ENCODE data around the gene WFIKKN1. TPM values are rescaled to one million over a fixed set of nuclear protein-coding genes. Genes with fewer than 3 reads are reported as not detected.

WFIKKN1 gene
- total RNA-seq, 1 experiment from 2014 or later, result 0.11 TPM

- Histone ChIP-seq H2AFZ (ENCODE audit: low read length) (peak overlapping the region; percentile 66; the same call in 1 of the 2 replicates), H3K4me2 (ENCODE audit: low read length) (peak overlapping the region; percentile 97), H3K9me2 (replicated peaks; ENCODE audit: low read length) (no peaks in the 10 kb centered on the region), H3K79me2 (ENCODE audit: low read length) (peaks cover 14% of the 10 kb centered on the region), H3K36me3 (ENCODE audit: low read depth, low read length) (no peaks in the 10 kb centered on the region), H3F3A (ENCODE audit: low read length, unreplicated experiment) (no peaks in the 10 kb centered on the region), H3K27me3 (ENCODE audit: low read length) (no peaks in the 10 kb centered on the region), H3K9ac (ENCODE audit: low read length) (peak overlapping the region; percentile 83; the same call in 1 of the 2 replicates), H3K4me3 (ENCODE audit: low read length) (peak overlapping the region; percentile 90), H3K27ac (ENCODE audit: low read length) (no peak overlapping the region), H3K4me1 (ENCODE audit: insufficient read depth, low read length) (peaks cover 3% of the 10 kb centered on the region; the same call in 1 of the 2 replicates), H4K20me1 (ENCODE audit: low read length) (no peaks in the 10 kb centered on the region), H3K9me3 (ENCODE audit: low read length) (no peaks in the 10 kb centered on the region)
- intact Hi-C loops (cut with micrococcal nuclease), result loop anchor here (5.0 kb wide), 1 partner anchor 50 kb away; no protein-coding TSS in a partner anchor
- POLR2A ChIA-PET (ENCODE audit: unreplicated experiment), result no interaction called here
- no peak; the same call in 1 of the 2 replicates for ATAC-seq
- BruUV-seq (replicated peaks), result no TSS peak
- peak; percentile 71 for DNase-seq
- CTCF ChIA-PET, result no interaction called here
- no peak for TF ChIP-seq EZH2 (IDR thresholded peaks at IDR 0.05; ENCODE audit: low read length, unreplicated experiment)
- TF ChIP-seq, protein P1, sequence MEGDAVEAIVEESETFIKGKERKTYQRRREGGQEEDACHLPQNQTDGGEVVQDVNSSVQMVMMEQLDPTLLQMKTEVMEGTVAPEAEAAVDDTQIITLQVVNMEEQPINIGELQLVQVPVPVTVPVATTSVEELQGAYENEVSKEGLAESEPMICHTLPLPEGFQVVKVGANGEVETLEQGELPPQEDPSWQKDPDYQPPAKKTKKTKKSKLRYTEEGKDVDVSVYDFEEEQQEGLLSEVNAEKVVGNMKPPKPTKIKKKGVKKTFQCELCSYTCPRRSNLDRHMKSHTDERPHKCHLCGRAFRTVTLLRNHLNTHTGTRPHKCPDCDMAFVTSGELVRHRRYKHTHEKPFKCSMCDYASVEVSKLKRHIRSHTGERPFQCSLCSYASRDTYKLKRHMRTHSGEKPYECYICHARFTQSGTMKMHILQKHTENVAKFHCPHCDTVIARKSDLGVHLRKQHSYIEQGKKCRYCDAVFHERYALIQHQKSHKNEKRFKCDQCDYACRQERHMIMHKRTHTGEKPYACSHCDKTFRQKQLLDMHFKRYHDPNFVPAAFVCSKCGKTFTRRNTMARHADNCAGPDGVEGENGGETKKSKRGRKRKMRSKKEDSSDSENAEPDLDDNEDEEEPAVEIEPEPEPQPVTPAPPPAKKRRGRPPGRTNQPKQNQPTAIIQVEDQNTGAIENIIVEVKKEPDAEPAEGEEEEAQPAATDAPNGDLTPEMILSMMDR (conservative IDR thresholded peaks at IDR 0.05; ENCODE audit: low read depth, low read length), result no peak
- no peak for TF ChIP-seq EZH2phosphoT487 (IDR thresholded peaks at IDR 0.05; ENCODE audit: borderline replicate concordance, low read length)
Observed at GRCh38 chr16:637081-638018, 6.6 kb downstream of the WFIKKN1 start.

GRCh38 chr16:638034-638543, 7.3 kb downstream of the WFIKKN1 start:
- H3K79me2 ChIP-seq (ENCODE audit: low read length), result peaks cover 21% of the 10 kb centered on the region
- TF ChIP-seq, protein P1 (conservative IDR thresholded peaks at IDR 0.05; ENCODE audit: low read depth, low read length), result no peak
- TF ChIP-seq EZH2 (IDR thresholded peaks at IDR 0.05; ENCODE audit: low read length, unreplicated experiment), result no peak
- no peak for TF ChIP-seq EZH2phosphoT487 (IDR thresholded peaks at IDR 0.05; ENCODE audit: borderline replicate concordance, low read length)
- intact Hi-C loops (cut with micrococcal nuclease), result loop anchor here (5.0 kb wide), 1 partner anchor 51 kb away; no protein-coding TSS in a partner anchor
- H4K20me1 ChIP-seq (ENCODE audit: low read length), result no peaks in the 10 kb centered on the region
- DNase-seq, result no peak
- ChIA-PET POLR2A (ENCODE audit: unreplicated experiment) (no interaction called here), CTCF (no interaction called here)
- no peaks in the 10 kb centered on the region for H3K9me2 ChIP-seq (replicated peaks; ENCODE audit: low read length)
- ATAC-seq, result no peak
- no peak overlapping the region for H2AFZ ChIP-seq (ENCODE audit: low read length)
- no peak overlapping the region for H3K4me2 ChIP-seq (ENCODE audit: low read length)
- BruUV-seq (replicated peaks), result no TSS peak
- no peaks in the 10 kb centered on the region for H3K27me3 ChIP-seq (ENCODE audit: low read length)
- H3K4me3 ChIP-seq (ENCODE audit: low read length), result no peak overlapping the region
- H3K9me3 ChIP-seq (ENCODE audit: low read length), result no peaks in the 10 kb centered on the region
- no peaks in the 10 kb centered on the region for H3F3A ChIP-seq (ENCODE audit: low read length, unreplicated experiment)
- no peak overlapping the region for H3K9ac ChIP-seq (ENCODE audit: low read length)
- no peak overlapping the region for H3K27ac ChIP-seq (ENCODE audit: low read length)
- peaks cover 9% of the 10 kb centered on the region; the same call in 1 of the 2 replicates for H3K4me1 ChIP-seq (ENCODE audit: insufficient read depth, low read length)
- H3K36me3 ChIP-seq (ENCODE audit: low read depth, low read length), result no peaks in the 10 kb centered on the region
